C1 segment of cervical spinal cord (tissue), 14 donors: ENCODE results near the gene RSPRY1.
"Not testable (repeated sequence)": the region's sequence is repeated elsewhere in the genome, so short reads cannot be mapped to it uniquely, and the experiment has no call there.

Experiments
- DNase-seq, 14 donors: peaks; one replicate each; lab custom pipeline; 2025; lab: John Stamatoyannopoulos, UW

RSPRY1 gene

GRCh38 chr16:57255686-57256415 is 69.7 kb downstream of the RSPRY1 start:
- no peak for DNase-seq

GRCh38 chr16:57256601-57257395 is 70.7 kb downstream of the RSPRY1 start:
- no peak for DNase-seq

- no peak for DNase-seq
Measured at GRCh38 chr16:57257455-57258070, 71.4 kb downstream of the RSPRY1 start.

GRCh38 chr16:57258226-57258909 is 72.2 kb downstream of the RSPRY1 start:
- no peak for DNase-seq

- no peak for DNase-seq
Measured at GRCh38 chr16:57258910-57259475, 72.9 kb downstream of the RSPRY1 start.

DNA sequence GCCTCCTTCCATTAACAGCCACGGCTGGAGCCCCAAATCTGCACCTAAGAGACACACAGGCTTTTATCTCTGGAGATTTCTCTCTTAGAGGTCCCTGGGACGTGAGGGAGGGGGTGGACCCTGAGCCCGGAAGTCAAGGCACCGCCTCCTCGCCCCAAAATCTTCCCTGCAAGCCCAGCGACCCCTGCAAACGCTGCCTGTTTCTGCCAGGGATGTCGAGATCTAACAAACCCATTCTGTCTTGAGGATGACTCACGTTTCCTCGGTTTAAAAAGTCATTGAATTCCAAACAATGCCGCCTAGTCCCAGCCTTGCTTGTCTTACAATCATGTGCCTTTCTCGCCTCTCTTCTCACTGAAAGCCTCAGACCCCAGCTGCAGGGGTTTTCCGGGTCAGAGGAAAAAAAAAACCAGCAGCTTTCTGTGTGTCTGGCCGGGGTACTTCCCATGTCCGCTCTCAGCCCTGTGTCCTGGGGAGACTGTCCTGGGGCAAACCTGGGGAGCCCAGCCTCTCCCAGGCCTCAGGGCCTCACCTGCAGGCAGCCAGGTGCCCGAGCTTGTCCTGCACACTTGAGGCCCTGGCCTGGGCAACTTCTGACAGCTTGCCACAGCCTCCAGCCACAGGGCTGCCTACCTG is 74.3 kb downstream of the RSPRY1 start:
- DNase-seq = peak in 8 of 14 donors; percentile 23 to 76 (median 58)

DNA sequence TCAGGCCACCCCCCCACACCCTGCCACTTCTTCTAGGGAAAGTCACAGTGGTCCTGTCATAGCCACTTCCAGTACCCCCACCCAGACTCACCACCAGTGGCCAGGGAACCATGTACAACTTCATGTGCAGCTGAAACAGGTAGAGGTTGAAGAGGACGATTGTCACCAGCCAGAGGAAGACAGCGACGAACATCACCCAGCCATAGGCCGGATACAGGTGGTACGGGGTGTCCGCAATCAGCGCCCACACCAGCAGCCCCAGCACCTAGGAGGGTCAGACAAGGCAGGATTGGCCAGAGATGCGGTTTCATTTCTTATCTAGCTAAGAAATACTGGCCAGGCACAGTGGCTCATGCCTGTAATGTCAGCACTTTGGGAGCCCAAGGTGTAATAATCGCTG is 75.7 kb downstream of the RSPRY1 start:
- no peak for DNase-seq

GRCh38 chr16:57262841-57263540 is 76.9 kb downstream of the RSPRY1 start:
- peak in 8 of 14 donors; percentile 35 to 70 (median 45) for DNase-seq

DNA sequence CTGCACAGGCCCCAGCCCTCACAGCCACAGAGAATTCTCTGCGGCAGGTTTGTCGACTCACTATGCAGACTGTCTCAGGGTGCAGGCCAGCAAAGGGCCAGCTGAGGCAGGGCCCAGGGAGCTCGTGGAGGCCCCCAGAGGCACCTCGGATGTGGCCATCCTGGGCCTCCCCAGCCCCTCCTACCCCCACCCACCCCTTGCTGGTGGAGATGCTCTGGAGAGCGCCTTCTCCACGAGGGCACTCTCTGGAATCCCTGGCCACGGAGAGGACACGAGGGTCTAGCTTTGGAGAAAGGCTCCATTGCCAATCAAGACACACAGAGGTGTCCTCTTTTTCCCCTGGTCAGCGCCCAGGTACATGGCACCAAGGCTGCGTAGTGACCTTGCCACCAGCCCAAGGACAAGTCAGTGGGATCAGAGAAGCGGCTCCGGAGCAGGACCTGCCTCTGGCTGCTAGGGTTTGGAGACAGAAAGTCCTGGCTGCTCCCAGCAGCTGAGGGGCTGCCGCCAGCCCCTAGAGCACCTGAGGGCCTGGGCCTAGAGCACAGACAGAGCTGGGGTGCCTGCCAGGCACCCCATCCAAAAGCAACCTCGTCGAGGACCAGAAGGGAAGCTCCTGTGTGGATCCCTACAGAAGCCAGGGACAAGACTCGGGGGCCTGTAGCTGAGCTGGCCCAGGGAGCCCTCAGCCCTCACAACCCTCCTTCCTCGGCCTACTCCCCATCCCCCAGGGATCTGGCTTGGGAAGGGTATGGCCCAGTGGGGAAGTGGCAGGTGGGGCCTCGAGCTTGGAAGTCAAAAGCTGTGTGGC is 77.6 kb downstream of the RSPRY1 start:
- DNase-seq = no peak

GRCh38 chr16:57264381-57264780 is 78.3 kb downstream of the RSPRY1 start:
- DNase-seq = no peak

DNA sequence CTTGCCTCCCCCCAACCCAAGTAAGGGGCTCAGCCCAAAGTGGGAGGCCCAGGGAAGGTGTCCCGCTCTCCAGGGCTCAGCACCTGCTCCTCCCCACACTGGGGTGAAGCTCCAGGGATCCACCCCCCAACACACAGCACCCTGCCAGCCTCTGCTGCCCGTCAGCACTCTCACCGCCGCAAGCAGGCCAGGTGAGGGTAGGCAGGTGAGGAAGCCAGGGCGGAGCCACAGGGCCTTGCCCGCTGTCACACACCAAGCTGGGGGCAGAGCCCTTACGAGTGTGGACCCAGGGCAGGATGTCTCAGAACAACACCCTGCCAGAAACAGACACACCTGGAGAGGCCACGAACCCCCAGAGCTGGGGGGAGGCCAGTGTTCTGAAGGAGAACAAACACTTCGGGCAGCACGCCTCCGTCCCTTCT is 78.8 kb downstream of the RSPRY1 start:
- DNase-seq = no peak

DNA sequence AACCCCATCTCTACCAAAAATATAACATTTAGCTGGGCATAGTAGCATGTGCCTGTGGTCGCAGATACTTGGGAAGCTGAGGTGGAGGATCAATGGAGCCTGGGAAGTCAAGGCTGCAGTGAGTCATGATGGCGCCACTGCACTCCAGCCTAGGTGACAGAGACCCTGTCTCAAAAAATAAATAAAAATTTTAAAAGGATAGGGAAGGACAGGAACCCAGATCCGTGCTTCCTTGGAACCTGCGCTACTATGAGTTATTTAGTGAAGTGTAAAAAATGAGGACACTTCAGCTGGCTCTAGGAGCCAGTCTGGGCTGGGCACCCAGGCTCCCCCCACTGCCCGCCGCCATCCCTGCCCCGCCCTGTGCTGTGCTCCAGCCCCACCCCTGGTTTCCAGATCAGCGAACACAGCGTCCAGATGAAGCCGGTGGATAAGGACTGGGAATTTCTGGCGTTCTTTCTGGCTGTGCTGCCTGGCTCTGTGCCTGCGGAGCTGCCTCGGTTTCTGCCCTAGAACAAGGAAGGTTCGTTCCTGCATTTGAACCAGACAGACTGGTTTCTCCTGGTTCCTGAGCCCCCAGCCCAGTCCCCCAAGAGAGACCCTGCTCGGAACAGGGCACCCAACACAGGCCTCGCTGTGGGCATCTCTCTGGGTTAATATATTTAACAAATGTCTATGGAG is 79.9 kb downstream of the RSPRY1 start:
- DNase-seq = peak in 8 of 14 donors; percentile 21 to 60 (median 50)

- no peak for DNase-seq
Measured at GRCh38 chr16:57266531-57267260, 80.6 kb downstream of the RSPRY1 start.

DNA sequence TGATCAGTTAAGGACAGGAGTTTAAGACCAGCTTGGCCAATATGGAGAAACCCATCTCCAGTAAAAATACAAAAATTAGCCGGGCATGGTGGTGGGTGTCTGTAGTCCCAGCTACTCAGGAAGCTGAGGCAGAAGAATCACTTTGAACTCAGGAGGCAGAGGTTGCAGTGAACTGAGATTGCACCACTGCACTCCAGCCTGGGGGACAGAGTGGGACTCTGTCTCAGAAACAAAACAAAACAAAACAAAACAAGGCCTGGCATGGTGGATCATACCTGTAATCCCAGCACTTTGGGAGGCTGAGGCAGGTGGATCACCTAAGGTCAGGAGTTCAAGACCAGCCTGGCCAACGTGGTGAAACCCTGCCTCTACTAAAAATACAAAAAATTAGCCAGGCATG is 81.2 kb downstream of the RSPRY1 start:
- DNase-seq = not testable (repeated sequence)

DNA sequence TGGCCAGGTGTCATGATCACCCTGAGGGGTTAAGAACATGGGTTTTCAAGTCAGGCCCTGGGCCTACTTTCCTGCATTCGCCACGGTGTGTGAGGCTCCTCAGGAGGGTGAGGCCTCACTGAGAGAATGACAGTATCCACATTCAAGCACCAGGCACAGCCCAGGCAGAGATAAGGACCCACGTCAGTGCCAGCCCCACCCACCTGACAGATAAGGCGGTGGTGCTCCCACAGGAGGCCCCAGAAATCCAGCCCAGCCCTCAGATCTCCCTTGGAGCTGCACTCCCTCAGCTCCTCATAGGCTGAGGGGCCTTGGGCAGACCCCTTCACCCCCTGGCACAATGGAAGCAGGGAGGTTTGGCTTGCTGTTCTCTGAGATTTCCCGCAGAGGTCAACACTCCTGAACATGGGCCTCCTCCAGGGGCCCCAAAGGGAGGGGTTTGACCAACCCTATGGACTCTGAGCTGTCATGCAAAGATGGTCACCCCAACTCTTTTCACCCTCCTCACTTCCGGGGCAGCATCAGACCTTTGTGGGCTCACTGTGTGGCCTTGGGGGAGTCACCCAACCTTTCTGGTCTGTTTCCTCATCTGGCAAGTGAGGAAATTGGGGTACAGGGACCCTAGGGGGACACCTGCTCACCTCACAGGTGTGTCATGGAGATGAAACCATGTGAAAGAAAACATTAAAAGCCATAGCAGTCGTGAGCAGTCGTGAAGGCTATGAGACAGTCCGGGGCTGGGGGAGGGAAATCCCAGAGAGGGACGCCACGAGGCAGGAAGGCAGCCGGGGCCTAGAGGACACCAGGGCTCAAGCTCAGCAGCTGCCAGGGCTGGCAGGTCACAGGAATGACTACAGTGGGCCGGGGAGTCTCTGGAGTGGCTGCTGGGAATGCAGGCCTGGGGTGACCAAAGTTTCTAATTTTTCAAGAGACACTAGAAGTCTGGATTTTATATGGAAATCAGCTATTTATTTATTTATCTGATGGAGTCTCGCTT is 83.0 kb downstream of the RSPRY1 start:
- no peak for DNase-seq

GRCh38 chr16:57270221-57271062 is 84.3 kb downstream of the RSPRY1 start:
- DNase-seq = peak in 12 of 14 donors; percentile 22 to 89 (median 76)
